ENCODE data around the gene SLC13A3. TPM values are rescaled to one million over a fixed set of nuclear protein-coding genes. Genes with fewer than 3 reads are reported as not detected.

Gene SLC13A3
- total RNA-seq, 4 donors from 2014 or later = 0.62 to 1.6 (median 0.80) TPM

DNA sequence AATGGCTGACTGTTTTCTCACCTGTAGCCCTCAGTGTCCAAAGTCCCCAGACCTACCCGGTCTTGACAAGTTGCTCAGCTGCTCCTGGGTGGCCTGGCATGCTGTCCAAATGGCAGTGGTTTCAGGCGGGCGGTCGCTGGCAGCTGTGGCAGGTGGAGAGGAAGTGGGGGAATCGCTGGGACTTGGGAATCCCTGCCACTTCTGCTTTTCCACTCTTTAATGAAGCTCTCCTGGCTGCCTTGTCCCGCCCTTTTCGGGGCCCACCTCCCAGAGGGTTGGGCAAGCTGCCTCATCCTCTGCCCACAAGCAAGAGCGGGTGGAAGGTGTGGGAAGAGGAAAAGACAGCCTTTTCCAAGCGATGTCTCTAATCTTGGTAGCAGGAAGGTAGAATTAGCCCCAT, 100.8 kb downstream of the SLC13A3 start, which contains the start of gene OCSTAMP:
TSS of gene OCSTAMP (minus strand) at position 194 of the 400 bp plus-strand sequence. CDS start at position 100, 94 bp downstream.
- H3K27ac ChIP-seq = no peak within 1 kb of the TSS
- no peak within 1 kb of the TSS for H3K4me3 ChIP-seq
- no peak for ATAC-seq
- H3K27me3 ChIP-seq = peaks cover 39% of the 10 kb centered on the region
- 81% methylated on average over 3 of the region's 9 CpGs; no CpG with 5 or more reads in 1 of the 2 donors for WGBS, 2 donors (ENCODE audit: low coverage in 1 of 2)
- TF ChIP-seq POLR2A (IDR thresholded peaks at IDR 0.05) = no peak
- no peak for TF ChIP-seq CTCF (IDR thresholded peaks at IDR 0.05)
- TF ChIP-seq EP300 (IDR thresholded peaks at IDR 0.05) = no peak
- no peak for TF ChIP-seq POLR2AphosphoS5 (IDR thresholded peaks at IDR 0.05)
- H3K4me1 ChIP-seq = no peaks in the 10 kb centered on the region
- no peaks in the 10 kb centered on the region for H3K36me3 ChIP-seq
- no peaks in the 10 kb centered on the region for H3K9me3 ChIP-seq

DNA sequence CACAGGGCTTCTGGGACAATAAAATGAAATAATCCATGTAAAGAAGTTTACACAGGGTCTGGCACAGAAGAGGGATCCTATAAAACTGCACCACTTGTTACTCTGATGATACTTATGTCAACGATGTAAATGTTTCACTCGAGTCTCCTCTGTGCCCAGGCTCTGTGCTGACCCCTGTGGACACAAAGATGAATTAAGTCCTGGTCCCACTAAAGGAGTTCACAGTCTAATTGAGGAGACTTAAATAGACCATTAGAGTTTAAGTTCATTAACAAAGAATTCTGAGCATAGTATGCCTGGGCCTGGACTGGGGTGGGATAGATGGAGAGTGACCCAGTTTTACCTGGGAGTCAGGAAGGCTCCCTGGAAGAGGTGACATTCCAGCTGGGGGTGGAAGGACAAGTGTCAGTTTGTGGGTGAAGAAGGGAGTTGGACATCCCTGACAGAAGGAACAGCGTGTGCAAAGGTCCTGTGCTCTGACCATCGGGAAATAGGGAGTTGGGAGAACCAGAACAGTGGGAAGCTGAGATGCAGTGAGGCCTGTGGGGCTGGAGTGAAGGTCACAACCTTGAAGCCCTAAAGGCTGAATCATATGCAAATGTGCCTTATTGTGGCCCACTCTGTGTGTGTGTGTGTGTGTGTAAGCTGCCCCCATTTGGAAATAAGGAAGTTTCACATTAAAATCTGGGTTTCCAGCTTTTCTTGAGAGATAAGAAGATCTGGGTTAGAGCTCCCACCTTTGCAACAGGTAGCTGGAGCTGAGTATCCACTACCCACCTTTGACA, 101.9 kb downstream of the SLC13A3 start:
- TF ChIP-seq CTCF (IDR thresholded peaks at IDR 0.05) = no peak
- no peak for TF ChIP-seq POLR2A (IDR thresholded peaks at IDR 0.05)
- no peak for TF ChIP-seq POLR2AphosphoS5 (IDR thresholded peaks at IDR 0.05)
- TF ChIP-seq EP300 (IDR thresholded peaks at IDR 0.05) = no peak
- H3K4me1 ChIP-seq = no peaks in the 10 kb centered on the region
- H3K4me3 ChIP-seq = no peak overlapping the region
- WGBS, 2 donors (ENCODE audit: low coverage in 1 of 2) = 77 to 94% methylated on average over 3 to 4 of the region's 4 CpGs
- no peaks in the 10 kb centered on the region for H3K9me3 ChIP-seq
- no peak for ATAC-seq
- no peaks in the 10 kb centered on the region for H3K36me3 ChIP-seq
- no peak overlapping the region for H3K27ac ChIP-seq
- H3K27me3 ChIP-seq = peaks cover 43% of the 10 kb centered on the region

DNA sequence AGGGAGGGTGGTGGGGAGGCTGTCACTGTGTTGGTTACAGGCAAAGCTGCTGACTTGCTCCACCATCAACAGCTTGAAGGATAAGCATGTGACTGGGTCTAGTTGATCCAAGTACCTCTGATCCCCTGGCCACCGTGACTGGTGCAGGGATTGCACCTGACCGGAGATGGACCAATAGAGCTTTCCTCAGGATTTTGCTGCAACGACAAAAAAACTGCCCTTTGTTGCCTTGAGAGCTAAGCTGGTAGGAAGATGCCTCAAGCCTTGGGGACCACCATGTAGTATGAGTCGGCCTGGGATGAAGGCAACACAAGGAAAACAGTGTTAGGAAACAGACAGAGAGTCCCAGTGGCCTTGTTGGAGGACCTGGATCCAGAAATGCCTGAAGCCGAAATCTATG, 102.6 kb downstream of the SLC13A3 start:
- peaks cover 43% of the 10 kb centered on the region for H3K27me3 ChIP-seq
- H3K9me3 ChIP-seq = no peaks in the 10 kb centered on the region
- ATAC-seq = no peak
- 80 to 96% methylated on average over 3 to 5 of the region's 5 CpGs for WGBS, 2 donors (ENCODE audit: low coverage in 1 of 2)
- H3K36me3 ChIP-seq = no peaks in the 10 kb centered on the region
- no peak overlapping the region for H3K4me3 ChIP-seq
- no peak overlapping the region for H3K27ac ChIP-seq
- TF ChIP-seq CTCF (IDR thresholded peaks at IDR 0.05) (no peak), POLR2AphosphoS5 (IDR thresholded peaks at IDR 0.05) (no peak), POLR2A (IDR thresholded peaks at IDR 0.05) (no peak), EP300 (IDR thresholded peaks at IDR 0.05) (no peak)
- no peaks in the 10 kb centered on the region for H3K4me1 ChIP-seq

DNA sequence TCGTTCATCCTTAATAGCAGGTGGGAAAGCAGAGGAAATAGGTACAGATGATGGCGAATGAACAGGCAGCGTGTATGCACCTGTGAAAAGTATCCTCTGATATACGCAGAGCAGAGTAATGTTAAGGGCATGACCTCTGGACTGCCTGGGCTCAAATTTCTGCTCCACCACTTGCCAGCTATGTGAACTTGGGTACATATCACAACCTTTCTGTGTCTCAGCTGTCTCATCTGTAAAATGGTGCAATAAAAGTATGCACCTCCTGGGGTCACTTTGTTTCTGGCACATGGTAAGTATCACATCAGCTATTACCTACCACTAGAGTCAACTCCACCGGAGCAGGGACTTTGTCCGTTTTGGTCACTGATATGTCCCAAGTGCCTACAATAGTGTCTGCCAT, 103.3 kb downstream of the SLC13A3 start:
- H3K9me3 ChIP-seq = no peaks in the 10 kb centered on the region
- no peak overlapping the region for H3K27ac ChIP-seq
- no peak for TF ChIP-seq EP300 (IDR thresholded peaks at IDR 0.05)
- TF ChIP-seq CTCF (IDR thresholded peaks at IDR 0.05) = no peak
- no peak for TF ChIP-seq POLR2AphosphoS5 (IDR thresholded peaks at IDR 0.05)
- no peak for TF ChIP-seq POLR2A (IDR thresholded peaks at IDR 0.05)
- no peaks in the 10 kb centered on the region for H3K36me3 ChIP-seq
- peaks cover 43% of the 10 kb centered on the region for H3K27me3 ChIP-seq
- WGBS, 2 donors (ENCODE audit: low coverage in 1 of 2) = 45 to 75% methylated on average over 2 to 4 of the region's 6 CpGs
- ATAC-seq = no peak
- no peaks in the 10 kb centered on the region for H3K4me1 ChIP-seq
- no peak overlapping the region for H3K4me3 ChIP-seq

DNA sequence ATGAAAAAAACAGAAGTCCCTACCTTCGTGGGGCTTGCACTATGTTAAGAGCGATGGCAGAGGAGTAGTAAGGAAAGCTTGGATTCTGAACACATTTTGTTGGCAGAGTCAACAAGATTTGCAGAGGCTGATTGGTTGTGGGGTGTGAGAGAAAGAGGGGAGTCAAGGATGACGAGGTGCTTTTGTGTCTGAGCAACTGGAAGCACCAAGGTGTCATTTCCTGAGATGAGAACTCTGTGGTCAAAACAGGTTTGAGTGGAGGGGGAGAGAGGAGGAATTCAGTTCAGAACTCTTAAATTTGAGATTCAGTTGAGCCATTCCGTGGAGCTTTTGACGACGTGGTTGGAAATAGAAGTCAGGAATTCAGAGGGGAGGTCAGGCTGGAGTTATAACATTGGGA, 104.3 kb downstream of the SLC13A3 start:
- Histone ChIP-seq H3K4me1 (no peaks in the 10 kb centered on the region), H3K9me3 (no peaks in the 10 kb centered on the region), H3K27ac (no peak overlapping the region), H3K4me3 (no peak overlapping the region), H3K36me3 (no peaks in the 10 kb centered on the region), H3K27me3 (peaks cover 54% of the 10 kb centered on the region)
- 68% methylated on average over 3 to 6 of the region's 6 CpGs for WGBS, 2 donors (ENCODE audit: low coverage in 1 of 2)
- TF ChIP-seq CTCF (IDR thresholded peaks at IDR 0.05) (no peak), POLR2AphosphoS5 (IDR thresholded peaks at IDR 0.05) (no peak), POLR2A (IDR thresholded peaks at IDR 0.05) (no peak), EP300 (IDR thresholded peaks at IDR 0.05) (no peak)
- no peak for ATAC-seq

All from gastroesophageal sphincter (tissue), 4 donors.